BLaER1 treated with 17β-estradiol and CSF1 and Interleukin-3, amounts not matched to agents 10 nM and 100 nM (cell line): ENCODE data around the gene ALOX15B.

Source experiments
- H3K27ac ChIP-seq, 11 experiments: shearing (Covaris generic); formaldehyde crosslinking; 2 replicates each; pipeline ENCODE4 v1.8.1; 2022
- H3K27me3 ChIP-seq, 11 experiments: shearing (Covaris generic); formaldehyde crosslinking; 2 replicates each; pipeline ENCODE4 v1.8.1; 2022
- H3K36me3 ChIP-seq, 11 experiments: shearing (Covaris generic); formaldehyde crosslinking; 2 replicates each; pipeline ENCODE4 v1.8.1; 2022
- H3K4me1 ChIP-seq, 10 experiments: shearing (Covaris generic); formaldehyde crosslinking; 2 replicates each; pipeline ENCODE4 v1.8.1; 2022
- H3K4me2 ChIP-seq, 11 experiments: shearing (Covaris generic); formaldehyde crosslinking; 2 replicates each; pipeline ENCODE4 v1.8.1; 2022
- H3K4me3 ChIP-seq, 10 experiments: shearing (Covaris generic); formaldehyde crosslinking; 2 replicates each; pipeline ENCODE4 v1.8.1; 2022
- H3K9ac ChIP-seq, 11 experiments: shearing (Covaris generic); formaldehyde crosslinking; 2 replicates each; pipeline ENCODE4 v1.8.1; 2022
- H3K9me3 ChIP-seq, 11 experiments: shearing (Covaris generic); formaldehyde crosslinking; replicated peaks in 1 of 11; 2 replicates each; pipeline ENCODE4 v1.8.1; 2022
- H4K20me1 ChIP-seq, 11 experiments: shearing (Covaris generic); formaldehyde crosslinking; 2 replicates each; pipeline ENCODE4 v1.8.1; 2022
- Cebpa-rat ChIP-seq, 11 experiments: shearing (Covaris generic); IDR thresholded peaks; 2 replicates each; pipeline ENCODE4 v1.8.1; 2022

The ALOX15B gene

GRCh38 chr17:8082292-8082691 is 43.4 kb downstream of the ALOX15B start:
- H3K9ac ChIP-seq: no peak overlapping the region
- peaks cover 18 to 31% (median 23%) of the 10 kb centered on the region in 11 experiments for H3K27me3 ChIP-seq

DNA sequence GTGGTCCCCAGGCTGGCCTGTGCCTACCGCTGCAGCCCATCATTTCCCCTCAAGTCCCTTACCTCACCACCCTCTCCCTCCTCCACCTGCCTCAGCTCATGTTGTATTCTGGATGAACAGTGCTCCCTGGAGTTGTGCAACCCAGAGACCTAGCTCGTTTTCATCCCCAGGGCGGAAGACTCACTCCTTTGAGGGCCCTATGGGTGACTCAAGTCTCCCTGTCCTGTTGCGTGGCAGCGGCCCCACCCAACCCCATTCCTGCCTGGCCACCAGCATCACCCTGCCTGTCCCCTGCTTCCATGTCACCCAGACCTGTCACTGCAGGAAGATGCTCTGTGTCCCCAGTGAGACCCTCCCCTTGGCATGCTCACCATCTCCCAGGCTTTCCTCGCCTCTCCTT is 45.4 kb downstream of the ALOX15B start:
- Histone ChIP-seq H3K9ac (no peak overlapping the region), H3K27ac (no peak overlapping the region), H3K4me3 (no peak overlapping the region), H3K36me3 (no peaks in the 10 kb centered on the region), H3K4me2 (no peak overlapping the region), H3K27me3 (peaks cover 7 to 18% (median 13%) of the 10 kb centered on the region in 11 experiments), H4K20me1 (no peaks in the 10 kb centered on the region), H3K4me1 (peaks cover 0 to 26% (median 10%) of the 10 kb centered on the region in 10 experiments; a peak in 11 of 20 replicates), H3K9me3 (no peaks in the 10 kb centered on the region)
- TF ChIP-seq Cebpa-rat (IDR thresholded peaks at IDR 0.05): 0 out of 22 replicates have a peak, but pooled peaks of 1 of the 11 experiments have one; percentile 8

More at GRCh38 chr17:8082292-8082691, 43.4 kb downstream of the ALOX15B start:
- no peak for TF ChIP-seq Cebpa-rat (IDR thresholded peaks at IDR 0.05)
- Histone ChIP-seq H3K36me3 (no peaks in the 10 kb centered on the region), H3K9me3 (no peaks in the 10 kb centered on the region), H3K4me1 (peaks cover 0 to 17% (median 11%) of the 10 kb centered on the region in 10 experiments; a peak in 11 of 20 replicates), H4K20me1 (no peaks in the 10 kb centered on the region), H3K4me3 (no peak overlapping the region), H3K27ac (no peak overlapping the region), H3K4me2 (no peak overlapping the region)

GRCh38 chr17:8087075-8087951 is 48.5 kb downstream of the ALOX15B start, which contains the start of gene ALOX12B:
Gene ALOX12B (minus strand): TSS chr17:8087716. CDS start chr17:8087442, 274 bp downstream.
- peaks cover 19 to 46% (median 27%) of the 10 kb centered on the region in 10 experiments for H3K4me1 ChIP-seq
- no peaks in the 10 kb centered on the region for H3K36me3 ChIP-seq
- no peak within 1 kb of the TSS for H3K4me3 ChIP-seq
- TF ChIP-seq Cebpa-rat (IDR thresholded peaks at IDR 0.05): no peak
- H3K9me3 ChIP-seq: no peaks in the 10 kb centered on the region
- peak within 1 kb of the TSS in 3 of 11 experiments; percentile 10 to 60 (median 24); a peak in 4 of 22 replicates for H3K4me2 ChIP-seq
- H3K27ac ChIP-seq: no peak within 1 kb of the TSS
- no peaks in the 10 kb centered on the region for H3K27me3 ChIP-seq
- no peaks in the 10 kb centered on the region for H4K20me1 ChIP-seq
- no peak within 1 kb of the TSS; a peak in 1 of 22 replicates for H3K9ac ChIP-seq

DNA sequence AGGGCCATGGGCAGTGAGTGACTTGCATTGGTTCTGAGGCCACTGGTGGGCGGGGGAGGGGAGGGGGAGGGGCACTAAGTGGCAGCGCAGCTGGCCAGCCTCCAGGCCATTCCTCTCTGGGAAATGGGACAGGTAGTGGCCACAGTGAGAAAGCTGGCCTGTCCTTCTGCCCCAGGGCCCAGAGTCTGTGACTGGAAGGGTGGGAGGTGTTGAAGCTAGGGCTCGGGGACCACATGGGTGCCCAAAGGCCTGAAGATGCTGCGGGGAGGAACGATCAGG is 49.0 kb downstream of the ALOX15B start:
- H3K4me2 ChIP-seq: peak overlapping the region in 1 of 11 experiments; percentile 60; a peak in 4 of 22 replicates
- no peaks in the 10 kb centered on the region for H3K9me3 ChIP-seq
- H3K27ac ChIP-seq: no peak overlapping the region
- H3K4me1 ChIP-seq: peaks cover 19 to 48% (median 29%) of the 10 kb centered on the region in 10 experiments
- no peak overlapping the region for H3K9ac ChIP-seq
- H3K4me3 ChIP-seq: no peak overlapping the region
- TF ChIP-seq Cebpa-rat (IDR thresholded peaks at IDR 0.05): no peak
- no peaks in the 10 kb centered on the region for H3K27me3 ChIP-seq
- H4K20me1 ChIP-seq: no peaks in the 10 kb centered on the region
- no peaks in the 10 kb centered on the region for H3K36me3 ChIP-seq

- Histone ChIP-seq H3K36me3 (no peaks in the 10 kb centered on the region), H3K4me2 (peak overlapping the region in 5 of 11 experiments; percentile 76 to 85 (median 79); a peak in 4 of 22 replicates), H3K9me3 (no peaks in the 10 kb centered on the region), H3K4me3 (no peak overlapping the region), H3K4me1 (peaks cover 27 to 51% (median 38%) of the 10 kb centered on the region in 10 experiments), H3K27me3 (no peaks in the 10 kb centered on the region), H4K20me1 (no peaks in the 10 kb centered on the region), H3K9ac (no peak overlapping the region), H3K27ac (no peak overlapping the region)
- TF ChIP-seq Cebpa-rat (IDR thresholded peaks at IDR 0.05): no peak
Observed at GRCh38 chr17:8089728-8090127, 50.9 kb downstream of the ALOX15B start.

GRCh38 chr17:8091033-8091687 is 52.3 kb downstream of the ALOX15B start:
- H3K4me2 ChIP-seq: peak overlapping the region; percentile 71 to 85 (median 79)

DNA sequence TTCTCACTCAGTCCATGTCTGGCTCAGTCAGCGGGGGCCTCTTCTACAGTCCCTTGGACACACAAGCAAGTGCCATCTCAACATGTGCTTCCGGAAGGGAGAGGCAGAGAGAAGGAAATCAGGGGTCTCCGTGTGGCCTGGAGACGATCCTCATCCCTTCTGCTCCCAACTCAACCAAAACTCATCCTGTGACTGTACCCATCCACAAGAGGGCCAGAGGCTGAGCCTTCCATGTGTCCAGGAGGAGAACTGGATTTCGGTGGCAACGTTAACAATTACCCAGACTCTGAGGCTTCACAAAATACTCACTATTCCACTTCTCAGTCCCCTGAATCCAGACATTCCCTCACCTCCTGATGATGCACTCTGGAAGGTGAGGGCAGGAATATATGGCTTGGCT is 56.5 kb downstream of the ALOX15B start:
- Histone ChIP-seq H4K20me1 (no peaks in the 10 kb centered on the region), H3K4me3 (no peak overlapping the region), H3K27me3 (no peaks in the 10 kb centered on the region), H3K4me1 (peaks cover 26 to 40% (median 32%) of the 10 kb centered on the region in 10 experiments), H3K9me3 (no peaks in the 10 kb centered on the region), H3K27ac (no peak overlapping the region), H3K36me3 (no peaks in the 10 kb centered on the region), H3K9ac (no peak overlapping the region), H3K4me2 (peak overlapping the region in 1 of 11 experiments; percentile 63; a peak in 1 of 22 replicates)
- TF ChIP-seq Cebpa-rat (IDR thresholded peaks at IDR 0.05): no peak

More at GRCh38 chr17:8091033-8091687, 52.3 kb downstream of the ALOX15B start:
- Histone ChIP-seq H3K4me1 (peaks cover 31 to 56% (median 40%) of the 10 kb centered on the region in 10 experiments), H3K9me3 (no peaks in the 10 kb centered on the region), H3K4me3 (no peak overlapping the region), H3K27me3 (no peaks in the 10 kb centered on the region), H3K36me3 (no peaks in the 10 kb centered on the region), H3K27ac (peak overlapping the region in 9 of 11 experiments; percentile 6 to 70 (median 55); a peak in 15 of 22 replicates), H3K9ac (peak overlapping the region in 4 of 11 experiments; percentile 20 to 35 (median 28); a peak in 4 of 22 replicates), H4K20me1 (no peaks in the 10 kb centered on the region)
- no peak for TF ChIP-seq Cebpa-rat (IDR thresholded peaks at IDR 0.05)

- Histone ChIP-seq H3K9ac (no peak overlapping the region), H3K27me3 (no peaks in the 10 kb centered on the region)
- TF ChIP-seq Cebpa-rat (IDR thresholded peaks at IDR 0.05): no peak
Observed at GRCh38 chr17:8096541-8096940, 57.7 kb downstream of the ALOX15B start.

More at GRCh38 chr17:8096541-8096940, 57.7 kb downstream of the ALOX15B start:
- H3K27ac ChIP-seq: no peak overlapping the region
- H3K9me3 ChIP-seq: no peaks in the 10 kb centered on the region
- no peaks in the 10 kb centered on the region for H4K20me1 ChIP-seq
- H3K4me2 ChIP-seq: no peak overlapping the region
- H3K4me1 ChIP-seq: peaks cover 14 to 29% (median 21%) of the 10 kb centered on the region in 10 experiments
- H3K4me3 ChIP-seq: no peak overlapping the region
- no peaks in the 10 kb centered on the region for H3K36me3 ChIP-seq
